Measurements from ENCODE around the gene LRRC26. TPM values are rescaled to one million over a fixed set of nuclear protein-coding genes. Genes with fewer than 3 reads are reported as not detected.

LRRC26 gene
- total and polyA plus RNA-seq, 2 of the 13 experiments (the other 11 are each of a cell fraction or from before 2014, with no cell fraction given), result not detected

- TF ChIP-seq ZNF746 (CRISPR knock-in tag; IDR thresholded peaks at IDR 0.05), result no peak
- TF ChIP-seq PHF5A (CRISPR knock-in tag; IDR thresholded peaks at IDR 0.05; ENCODE audit: low read depth, unreplicated experiment), result no peak
- TF ChIP-seq ZBTB21 (CRISPR knock-in tag; IDR thresholded peaks at IDR 0.05), result no peak
- peak; percentile 88 for TF ChIP-seq THAP11 (CRISPR knock-in tag; IDR thresholded peaks at IDR 0.05)
- no peak for TF ChIP-seq MAFG (CRISPR knock-in tag; IDR thresholded peaks at IDR 0.05)
- peak; percentile 66; the same call in 1 of the 2 replicates for TF ChIP-seq MLX (CRISPR knock-in tag; IDR thresholded peaks at IDR 0.05)
- TF ChIP-seq ZFP37 (CRISPR knock-in tag; IDR thresholded peaks at IDR 0.05; ENCODE audit: borderline replicate concordance), result no peak
- no peak for TF ChIP-seq ZIK1 (CRISPR knock-in tag; IDR thresholded peaks at IDR 0.05; ENCODE audit: borderline replicate concordance, low read depth)
- 0 out of 2 replicates have a peak, but pooled peaks have one; percentile 37 for TF ChIP-seq ZNF251 (CRISPR knock-in tag; IDR thresholded peaks at IDR 0.05)
- peak; percentile 92 for TF ChIP-seq UBTF (CRISPR knock-in tag; IDR thresholded peaks at IDR 0.05)
- TF ChIP-seq ZNF224 (CRISPR knock-in tag; IDR thresholded peaks at IDR 0.05), result 0 out of 2 replicates have a peak, but pooled peaks have one; percentile 25
- TF ChIP-seq AKAP8 (CRISPR knock-in tag; IDR thresholded peaks at IDR 0.05), result peak; percentile 94
- TF ChIP-seq PLRG1 (conservative IDR thresholded peaks at IDR 0.05), result no peak
- 0 out of 2 replicates have a peak, but pooled peaks have one; percentile 39 for TF ChIP-seq SIN3B (IDR thresholded peaks at IDR 0.05; ENCODE audit: low read length)
- TF ChIP-seq GFI1 (CRISPR knock-in tag; IDR thresholded peaks at IDR 0.05; ENCODE audit: borderline replicate concordance), result peak; percentile 74; the same call in 1 of the 2 replicates
- TF ChIP-seq RAD21 (CRISPR knock-in tag; IDR thresholded peaks at IDR 0.05), result no peak; the same call in 1 of the 2 replicates
- peak; percentile 86 for TF ChIP-seq THRA (CRISPR knock-in tag; IDR thresholded peaks at IDR 0.05; ENCODE audit: borderline replicate concordance)
- no peak for TF ChIP-seq ZNF329 (CRISPR knock-in tag; IDR thresholded peaks at IDR 0.05; ENCODE audit: low read depth)
- TF ChIP-seq POGZ (CRISPR knock-in tag; IDR thresholded peaks at IDR 0.05), result 0 out of 2 replicates have a peak, but pooled peaks have one; percentile 35
- no peak for TF ChIP-seq HNRNPH1 (optimal IDR thresholded peaks at IDR 0.05; ENCODE audit: low read depth, low read length)
- TF ChIP-seq, protein P1, sequence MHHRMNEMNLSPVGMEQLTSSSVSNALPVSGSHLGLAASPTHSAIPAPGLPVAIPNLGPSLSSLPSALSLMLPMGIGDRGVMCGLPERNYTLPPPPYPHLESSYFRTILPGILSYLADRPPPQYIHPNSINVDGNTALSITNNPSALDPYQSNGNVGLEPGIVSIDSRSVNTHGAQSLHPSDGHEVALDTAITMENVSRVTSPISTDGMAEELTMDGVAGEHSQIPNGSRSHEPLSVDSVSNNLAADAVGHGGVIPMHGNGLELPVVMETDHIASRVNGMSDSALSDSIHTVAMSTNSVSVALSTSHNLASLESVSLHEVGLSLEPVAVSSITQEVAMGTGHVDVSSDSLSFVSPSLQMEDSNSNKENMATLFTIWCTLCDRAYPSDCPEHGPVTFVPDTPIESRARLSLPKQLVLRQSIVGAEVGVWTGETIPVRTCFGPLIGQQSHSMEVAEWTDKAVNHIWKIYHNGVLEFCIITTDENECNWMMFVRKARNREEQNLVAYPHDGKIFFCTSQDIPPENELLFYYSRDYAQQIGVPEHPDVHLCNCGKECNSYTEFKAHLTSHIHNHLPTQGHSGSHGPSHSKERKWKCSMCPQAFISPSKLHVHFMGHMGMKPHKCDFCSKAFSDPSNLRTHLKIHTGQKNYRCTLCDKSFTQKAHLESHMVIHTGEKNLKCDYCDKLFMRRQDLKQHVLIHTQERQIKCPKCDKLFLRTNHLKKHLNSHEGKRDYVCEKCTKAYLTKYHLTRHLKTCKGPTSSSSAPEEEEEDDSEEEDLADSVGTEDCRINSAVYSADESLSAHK (CRISPR knock-in tag; IDR thresholded peaks at IDR 0.05; ENCODE audit: borderline replicate concordance), result no peak
- TF ChIP-seq BORCS8-MEF2B (CRISPR knock-in tag; IDR thresholded peaks at IDR 0.05), result no peak
- no peak for TF ChIP-seq SNAPC5 (CRISPR knock-in tag; IDR thresholded peaks at IDR 0.05; ENCODE audit: borderline replicate concordance)
These were observed 30.7 kb upstream of the LRRC26 start, which contains the start of gene TPRN (continued) for GRCh38 chr9:137200311-137201204.

Measured in HepG2 (cell line).